Measurements from ENCODE around the gene RIF1.
A peak's percentile ranks its signal among the peaks of the same experiment; 100 is the strongest.

Gene RIF1

GRCh38 chr2:151409601-151410484, at the start of gene RIF1:
TSS of gene RIF1 (plus strand) at chr2:151409902. CDS start at chr2:151410424, 522 bp downstream.
- peak within 1 kb of the TSS; percentile 89 for H3K4me3 ChIP-seq (ENCODE audit: low read depth, low read length)

DNA sequence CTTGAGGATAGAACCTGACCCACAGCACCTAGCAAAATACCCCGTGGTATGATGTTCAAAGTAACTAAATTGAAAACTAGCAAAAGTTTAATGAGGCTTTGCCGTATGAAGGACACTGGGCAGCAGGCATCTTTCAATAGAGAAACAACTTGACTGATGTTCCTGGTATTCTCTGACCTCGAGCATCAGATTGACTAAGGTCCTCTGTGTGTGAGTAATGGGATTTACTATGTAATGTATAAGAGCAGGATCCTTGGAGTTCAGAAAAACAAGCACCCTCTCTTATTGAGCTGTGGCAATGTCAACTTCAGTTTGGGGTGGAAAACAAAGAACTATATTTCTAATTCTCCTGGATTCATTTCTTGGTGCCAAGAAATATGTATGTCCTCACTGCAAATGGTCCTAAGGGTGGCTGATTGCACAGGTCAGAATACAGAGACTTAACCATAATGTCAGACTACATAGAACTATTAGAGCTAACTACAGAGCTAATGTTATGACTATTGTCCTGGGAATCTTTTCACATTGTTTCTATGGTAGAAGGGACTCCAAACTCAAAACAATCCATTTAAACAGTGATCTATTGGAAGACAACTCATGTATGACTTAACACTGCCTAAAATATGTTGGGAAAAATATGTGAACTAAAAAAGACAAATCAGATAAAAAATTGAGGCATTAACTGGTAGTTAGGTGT, 47.9 kb upstream of the RIF1 start:
- no peak overlapping the region for H3K4me3 ChIP-seq (ENCODE audit: low read depth, low read length)

GRCh38 chr2:151363709-151364108, 46.0 kb upstream of the RIF1 start:
- no peak overlapping the region for H3K4me3 ChIP-seq (ENCODE audit: low read depth, low read length)

GRCh38 chr2:151367571-151367970, 42.1 kb upstream of the RIF1 start:
- no peak overlapping the region for H3K4me3 ChIP-seq (ENCODE audit: low read depth, low read length)

DNA sequence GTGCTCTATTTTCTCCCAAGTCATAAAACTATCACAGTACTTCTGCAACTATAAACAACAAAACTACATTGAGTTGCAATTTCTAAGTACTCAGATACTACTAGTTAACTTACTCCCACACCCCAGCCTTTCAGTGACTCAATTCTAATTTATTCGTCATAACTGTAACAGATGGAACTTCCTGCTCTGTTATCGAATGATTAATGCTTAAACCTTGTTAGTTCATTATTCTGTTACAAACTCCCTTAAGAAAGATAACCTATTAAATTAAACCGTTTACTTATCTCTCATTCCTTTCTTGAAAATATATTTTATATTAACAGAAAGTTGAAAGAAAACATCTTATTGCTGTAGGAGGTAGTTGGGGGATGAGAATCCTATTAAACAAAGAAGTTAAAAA, 35.3 kb upstream of the RIF1 start:
- no peak overlapping the region for H3K4me3 ChIP-seq (ENCODE audit: low read depth, low read length)

GRCh38 chr2:151379169-151379568, 30.5 kb upstream of the RIF1 start:
- H3K4me3 ChIP-seq (ENCODE audit: low read depth, low read length), result no peak overlapping the region

DNA sequence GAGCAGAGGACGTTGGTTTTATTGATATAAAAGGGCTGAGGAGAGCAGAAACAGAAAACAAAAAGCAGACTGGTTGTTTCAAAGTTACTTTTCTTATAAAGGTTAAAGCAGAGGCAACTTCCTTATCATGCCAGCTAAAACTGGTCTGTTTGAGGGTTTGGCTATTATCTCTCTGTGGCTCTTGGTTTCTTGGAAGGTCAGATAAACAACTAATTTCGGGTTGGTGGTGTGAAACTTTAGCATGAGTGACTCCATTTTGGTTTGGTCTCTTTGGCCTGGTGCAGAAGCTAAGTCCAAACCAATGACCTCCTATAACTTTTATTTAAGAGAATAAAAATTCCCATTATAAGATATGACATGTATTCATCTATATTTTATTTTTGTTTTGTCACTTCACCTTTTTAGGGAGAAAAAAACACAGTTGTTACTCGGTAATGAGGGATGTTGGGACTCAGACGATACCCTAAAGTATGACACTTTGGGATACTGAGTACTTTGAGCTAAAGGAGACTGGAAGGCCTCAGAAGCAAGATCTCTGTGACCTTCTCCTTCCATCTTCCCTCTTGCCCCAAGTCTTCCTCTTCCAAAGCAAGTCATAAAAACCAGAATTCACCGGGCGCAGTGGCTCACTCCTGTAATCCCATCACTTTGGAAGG, 29.0 kb upstream of the RIF1 start:
- no peak overlapping the region for H3K4me3 ChIP-seq (ENCODE audit: low read depth, low read length)

DNA sequence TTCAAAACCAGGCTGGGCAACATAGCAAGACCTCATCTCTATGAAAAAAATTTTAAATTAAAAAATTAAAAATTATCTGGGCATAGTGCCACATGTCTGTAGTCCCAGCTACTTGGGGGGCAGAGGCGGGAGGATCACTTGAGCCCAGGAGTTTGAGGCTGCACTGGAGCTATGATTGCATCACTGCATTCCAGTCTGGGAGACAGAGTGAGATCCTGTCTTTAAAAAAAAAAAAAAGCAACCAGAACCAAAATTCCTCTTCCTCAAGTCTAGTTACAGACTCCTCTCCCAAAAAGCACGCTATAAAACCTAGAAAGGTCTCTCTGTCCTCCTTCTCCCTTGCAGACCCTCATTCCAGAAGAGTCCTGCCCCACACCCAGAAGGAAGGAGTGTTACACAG, 28.4 kb upstream of the RIF1 start:
- no peak overlapping the region for H3K4me3 ChIP-seq (ENCODE audit: low read depth, low read length)

- no peak overlapping the region for H3K4me3 ChIP-seq (ENCODE audit: low read depth, low read length)
Measured at GRCh38 chr2:151388011-151388410, 21.7 kb upstream of the RIF1 start.

DNA sequence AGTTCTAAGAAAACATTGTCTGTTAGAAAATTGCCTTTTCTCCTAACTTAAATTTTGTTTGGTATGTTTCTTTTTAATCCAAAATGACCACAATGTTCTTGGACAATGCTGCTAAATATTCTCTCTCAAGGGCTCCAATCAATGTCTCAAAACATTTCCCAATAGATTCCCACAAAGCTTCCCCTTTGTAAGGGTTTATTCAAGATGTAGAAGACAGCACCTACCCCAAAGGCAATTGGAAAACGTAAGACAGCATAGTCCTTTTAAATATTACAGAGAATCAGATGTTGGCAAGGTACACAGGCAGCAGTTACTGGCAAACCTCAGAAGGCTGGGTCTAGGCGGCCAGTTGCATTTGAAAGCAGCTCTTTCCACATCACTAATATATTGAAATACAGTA, 18.3 kb upstream of the RIF1 start:
- H3K4me3 ChIP-seq (ENCODE audit: low read depth, low read length), result no peak overlapping the region

DNA sequence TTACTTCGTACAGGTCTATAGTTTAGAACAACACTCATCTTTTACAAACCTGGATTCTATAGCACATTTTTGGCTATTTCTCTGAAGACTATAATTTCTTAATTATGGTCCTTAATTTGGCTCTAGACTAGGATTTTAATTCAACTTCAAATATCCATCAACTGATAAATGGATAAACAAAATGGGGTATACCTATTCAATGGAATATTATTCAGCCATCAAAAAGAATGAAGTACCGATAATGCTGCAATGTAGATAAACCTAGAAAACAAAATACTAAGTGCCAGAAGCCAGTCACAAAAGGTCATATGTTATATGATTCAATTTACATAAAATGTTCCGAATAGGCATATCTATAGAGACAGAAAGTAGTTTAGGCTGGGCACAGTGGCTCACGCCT, 15.2 kb upstream of the RIF1 start:
- H3K4me3 ChIP-seq (ENCODE audit: low read depth, low read length), result no peak overlapping the region

DNA sequence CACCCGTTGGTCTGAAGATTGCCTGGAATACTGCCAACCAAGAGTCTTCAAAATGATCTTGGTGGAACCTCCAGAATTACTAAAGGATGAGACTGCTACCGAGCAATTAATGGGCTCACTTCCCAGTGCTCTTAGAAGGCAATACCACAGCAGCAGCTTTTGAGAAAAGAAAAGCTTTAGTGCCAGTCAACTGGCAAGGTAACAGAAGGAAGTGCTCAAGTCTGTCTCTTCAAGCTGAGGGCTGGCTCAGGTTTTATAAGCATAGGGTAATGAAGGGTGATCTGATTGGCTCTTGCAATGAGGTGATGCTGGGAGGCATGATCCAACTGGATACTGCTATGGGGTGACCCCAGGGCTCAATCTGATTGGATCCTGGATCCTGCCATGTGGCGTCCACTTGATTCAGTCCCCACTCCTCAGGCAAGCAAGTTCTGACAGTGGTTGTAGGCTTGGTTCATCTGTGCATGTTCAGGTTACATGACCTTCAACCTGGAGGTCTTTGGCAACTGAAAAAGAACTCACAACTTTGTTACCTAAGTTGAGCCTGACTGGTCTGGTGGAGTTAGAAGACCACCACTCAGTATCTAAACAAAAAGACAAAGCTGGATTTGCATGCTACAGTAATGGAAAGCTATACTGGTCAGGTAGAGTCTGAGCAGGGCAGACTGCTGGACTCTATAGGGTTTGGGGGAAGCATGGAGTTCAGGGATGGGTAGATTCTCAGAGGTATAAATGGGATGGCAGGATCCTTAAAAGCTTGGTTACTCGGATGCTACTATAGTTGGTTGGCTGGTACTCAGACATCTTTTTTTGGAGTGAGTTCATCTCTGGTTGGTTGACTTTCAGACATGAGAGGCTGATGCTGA, 14.0 kb upstream of the RIF1 start:
- no peak overlapping the region for H3K4me3 ChIP-seq (ENCODE audit: low read depth, low read length)

DNA sequence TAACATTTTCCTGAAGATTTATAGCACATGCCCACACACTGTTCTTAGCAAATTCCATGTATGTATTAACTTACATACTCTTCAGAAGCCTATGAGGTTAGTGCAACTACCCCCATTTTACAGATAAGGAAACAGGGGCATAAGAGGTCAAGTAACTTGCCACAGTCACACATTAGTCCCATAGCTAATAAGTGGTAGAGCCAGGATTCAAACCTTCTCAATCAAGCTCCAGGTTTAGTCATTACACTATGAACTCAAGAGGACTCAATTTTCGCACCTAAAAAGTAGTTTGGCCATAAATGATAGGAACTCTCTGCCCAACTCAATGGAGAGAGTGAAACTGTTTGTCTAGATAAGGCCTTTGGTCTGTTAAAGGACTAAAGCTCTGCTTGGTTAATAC, 9.7 kb upstream of the RIF1 start:
- H3K4me3 ChIP-seq (ENCODE audit: low read depth, low read length), result no peak overlapping the region

DNA sequence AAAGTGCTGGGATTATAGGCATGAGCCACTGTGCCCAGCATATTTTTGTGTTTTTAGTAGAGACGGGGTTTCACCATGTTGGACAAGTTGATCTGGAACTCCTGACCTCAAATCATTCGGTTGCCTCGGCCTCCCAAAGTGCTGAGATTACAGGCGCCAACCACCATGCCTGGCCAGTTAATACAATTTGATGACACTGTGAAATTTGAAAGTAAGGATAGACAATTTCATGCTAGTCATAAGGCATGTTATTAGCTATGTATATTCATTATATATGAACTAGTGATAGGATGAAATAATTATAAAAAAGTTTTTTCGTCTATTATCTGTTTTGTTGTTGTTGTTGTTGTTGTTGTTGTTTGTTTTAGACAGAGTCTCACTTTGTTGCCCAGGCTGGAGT, 8.6 kb upstream of the RIF1 start:
- no peak overlapping the region for H3K4me3 ChIP-seq (ENCODE audit: low read depth, low read length)

GRCh38 chr2:151403914-151404313, 5.8 kb upstream of the RIF1 start:
- no peak overlapping the region for H3K4me3 ChIP-seq (ENCODE audit: low read depth, low read length)

- H3K4me3 ChIP-seq (ENCODE audit: low read depth, low read length), result no peak overlapping the region
Measured at GRCh38 chr2:151405376-151405775, 4.3 kb upstream of the RIF1 start.

GRCh38 chr2:151407281-151407680, 2.4 kb upstream of the RIF1 start:
- H3K4me3 ChIP-seq (ENCODE audit: low read depth, low read length), result no peak overlapping the region

DNA sequence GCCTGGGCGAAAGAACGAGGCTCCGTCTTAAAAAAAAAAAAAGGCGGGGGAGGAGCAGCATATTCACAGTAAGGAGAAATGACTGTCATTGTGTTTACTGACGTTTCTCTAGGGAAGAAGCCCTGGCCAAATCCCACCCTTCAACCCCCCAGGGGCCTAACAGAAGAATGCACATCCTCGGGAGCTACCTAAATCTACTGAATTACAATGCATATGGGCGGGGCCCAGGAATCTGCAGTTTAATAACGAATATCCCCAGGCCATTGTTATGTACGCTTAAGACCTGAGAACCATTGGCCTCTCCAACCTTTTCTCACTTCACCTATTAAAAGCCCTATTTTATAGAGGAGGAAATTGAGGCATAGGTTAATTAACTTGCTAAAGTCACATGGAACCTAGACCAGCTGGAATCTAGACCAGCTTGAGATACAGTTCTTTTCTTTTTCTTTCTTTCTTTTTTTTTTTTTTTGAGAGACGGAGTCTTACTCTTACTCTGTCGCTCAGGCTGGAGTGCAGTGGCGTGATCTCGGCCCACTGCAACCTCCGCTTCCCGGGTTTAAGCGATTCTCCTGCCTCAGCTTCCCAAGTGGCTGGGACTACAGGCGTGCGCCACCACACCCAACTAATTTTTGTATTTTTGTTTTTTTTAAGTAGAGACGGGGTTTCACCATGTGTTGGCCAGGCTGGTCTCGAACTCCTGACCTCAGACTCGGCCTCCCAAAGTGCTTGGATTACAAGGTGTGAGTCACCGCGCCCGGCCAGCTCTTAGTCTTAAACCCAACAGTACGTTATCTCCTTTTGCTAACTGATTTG, 708 bp upstream of the RIF1 start:
- no peak overlapping the region for H3K4me3 ChIP-seq (ENCODE audit: low read depth, low read length)

- H3K4me3 ChIP-seq (ENCODE audit: low read depth, low read length), result peak overlapping the region; percentile 89
Measured at GRCh38 chr2:151410485-151410834, 758 bp downstream of the RIF1 start.

DNA sequence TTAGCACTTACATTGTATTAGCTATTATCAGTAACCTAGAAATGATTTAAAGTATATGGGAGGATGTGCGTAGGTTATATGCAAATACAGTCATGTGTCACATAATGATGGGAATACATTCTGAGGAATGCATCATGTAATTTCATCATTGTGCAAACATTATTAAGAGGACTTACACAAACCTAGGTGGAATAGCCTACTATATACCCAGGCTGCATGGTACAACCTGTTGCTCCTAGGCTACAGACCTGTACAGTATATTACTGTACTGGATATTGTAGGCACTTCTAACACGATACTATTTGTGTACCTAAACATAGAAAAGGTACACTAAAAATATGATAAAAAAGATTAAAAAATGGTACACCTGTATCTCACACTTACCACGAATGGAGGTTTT, 7.9 kb downstream of the RIF1 start:
- no peak overlapping the region for H3K4me3 ChIP-seq (ENCODE audit: low read depth, low read length)

All from iPS-11a (cell line).